Immature natural killer cell (primary cell): ENCODE results near the gene EHBP1. TPM values are rescaled to one million over a fixed set of nuclear protein-coding genes. Genes with fewer than 3 reads are reported as not detected.
"Not testable (repeated sequence)": the region's sequence is repeated elsewhere in the genome, so short reads cannot be mapped to it uniquely, and the experiment has no call there.

Experiments used
- DNase-seq, 3 donors: peaks; one replicate each; pipeline ENCODE4 v3.0.0; 2022; ENCODE audit warnings: mixed read lengths in 1 of 3
- H3K27ac Mint-ChIP-seq, 6 donors: one replicate each; pipeline ENCODE4 v1.8.0; 2020; ENCODE audit warnings: mixed read lengths in 6 of 6, mild to moderate bottlenecking in 5 of 6, inconsistent platforms in 4 of 6, moderate library complexity in 3 of 6
- H3K27me3 Mint-ChIP-seq, 3 donors: one replicate each; pipeline ENCODE4 v1.8.0; 2020 to 2021; ENCODE audit warnings: low read depth in 3 of 3, mild to moderate bottlenecking in 3 of 3, mixed read lengths in 3 of 3, moderate library complexity in 3 of 3, inconsistent platforms in 1 of 3
- H3K36me3 Mint-ChIP-seq, 3 donors: one replicate each; pipeline ENCODE4 v1.8.0; 2020; ENCODE audit warnings: mixed read lengths in 3 of 3, inconsistent platforms in 2 of 3, mild to moderate bottlenecking in 2 of 3
- H3K4me1 Mint-ChIP-seq, 2 donors: one replicate each; pipeline ENCODE4 v1.8.0; 2020; ENCODE audit warnings: inconsistent platforms in 2 of 2, mild to moderate bottlenecking in 2 of 2, mixed read lengths in 2 of 2, moderate library complexity in 1 of 2
- H3K4me3 Mint-ChIP-seq, 5 donors: one replicate each; pipeline ENCODE4 v1.8.0; 2020; ENCODE audit warnings: mild to moderate bottlenecking in 5 of 5, mixed read lengths in 5 of 5, inconsistent platforms in 3 of 5, moderate library complexity in 3 of 5
- H3K9me3 Mint-ChIP-seq, 6 donors: one replicate each; pipeline ENCODE4 v1.8.0; 2020; ENCODE audit warnings: mild to moderate bottlenecking in 6 of 6, mixed read lengths in 6 of 6, inconsistent platforms in 4 of 6, moderate library complexity in 3 of 6
- polyA plus RNA-seq, 3 donors: library from polyadenylated mRNA; unstranded; fragments of 300-500 nt; fragmentation: Illumina TruSeq; gene quantifications; one replicate each; pipeline ENCODE4 v1.2.3, GENCODE V29; 2021

Gene EHBP1
- polyA plus RNA-seq, 3 donors from 2014 or later, result 6.9 to 23.5 (median 9.0) TPM

GRCh38 chr2:63012541-63012940 is 307.0 kb downstream of the EHBP1 start:
- H3K27me3 Mint-ChIP-seq, result no peaks in the 10 kb centered on the region
- DNase-seq, result no peak
- no peaks in the 10 kb centered on the region for H3K4me1 Mint-ChIP-seq
- no peak overlapping the region for H3K27ac Mint-ChIP-seq
- H3K36me3 Mint-ChIP-seq, result peaks cover 15 to 21% (median 17%) of the 10 kb centered on the region in 3 donors
- no peaks in the 10 kb centered on the region for H3K9me3 Mint-ChIP-seq
- no peak overlapping the region for H3K4me3 Mint-ChIP-seq

- Mint-ChIP-seq H3K4me3 (no peak overlapping the region), H3K27me3 (no peaks in the 10 kb centered on the region), H3K9me3 (no peaks in the 10 kb centered on the region), H3K4me1 (no peaks in the 10 kb centered on the region), H3K27ac (no peak overlapping the region), H3K36me3 (peaks cover 15 to 21% (median 17%) of the 10 kb centered on the region in 3 donors)
- DNase-seq, result no peak
Observed at GRCh38 chr2:63013438-63013837, 307.9 kb downstream of the EHBP1 start.

- H3K27me3 Mint-ChIP-seq, result no peaks in the 10 kb centered on the region
- no peak overlapping the region for H3K27ac Mint-ChIP-seq
- no peaks in the 10 kb centered on the region for H3K4me1 Mint-ChIP-seq
- H3K4me3 Mint-ChIP-seq, result no peak overlapping the region
- H3K9me3 Mint-ChIP-seq, result no peaks in the 10 kb centered on the region
- peaks cover 15 to 21% (median 17%) of the 10 kb centered on the region in 3 donors for H3K36me3 Mint-ChIP-seq
- DNase-seq, result no peak
Observed at GRCh38 chr2:63015389-63015788, 309.9 kb downstream of the EHBP1 start.

GRCh38 chr2:63018439-63018838 is 312.9 kb downstream of the EHBP1 start:
- Mint-ChIP-seq H3K4me1 (no peaks in the 10 kb centered on the region), H3K27me3 (peaks cover 0 to 2% (median 0%) of the 10 kb centered on the region in 3 donors), H3K36me3 (peaks cover 8 to 24% (median 11%) of the 10 kb centered on the region in 3 donors), H3K9me3 (no peaks in the 10 kb centered on the region), H3K4me3 (no peak overlapping the region), H3K27ac (no peak overlapping the region)
- no peak for DNase-seq

GRCh38 chr2:63019686-63020085 is 314.2 kb downstream of the EHBP1 start:
- not testable (repeated sequence) for DNase-seq, H3K27ac Mint-ChIP-seq, H3K27me3 Mint-ChIP-seq, H3K4me1 Mint-ChIP-seq, H3K4me3 Mint-ChIP-seq, H3K9me3 Mint-ChIP-seq
- peaks cover 6 to 24% (median 8%) of the 10 kb centered on the region in 3 donors for H3K36me3 Mint-ChIP-seq

- Mint-ChIP-seq H3K27ac (no peak overlapping the region), H3K9me3 (no peaks in the 10 kb centered on the region), H3K27me3 (peaks cover 0 to 2% (median 0%) of the 10 kb centered on the region in 3 donors), H3K4me1 (no peaks in the 10 kb centered on the region), H3K36me3 (peaks cover 4 to 16% (median 4%) of the 10 kb centered on the region in 3 donors), H3K4me3 (no peak overlapping the region)
- DNase-seq, result no peak
Observed at GRCh38 chr2:63023444-63023843, 317.9 kb downstream of the EHBP1 start.

GRCh38 chr2:63027220-63027619 is 321.7 kb downstream of the EHBP1 start:
- Mint-ChIP-seq H3K9me3 (no peaks in the 10 kb centered on the region), H3K27ac (no peak overlapping the region), H3K4me3 (no peak overlapping the region), H3K27me3 (no peaks in the 10 kb centered on the region), H3K36me3 (peaks cover 6 to 9% (median 7%) of the 10 kb centered on the region in 3 donors), H3K4me1 (no peaks in the 10 kb centered on the region)
- DNase-seq, result no peak

GRCh38 chr2:63029058-63029457 is 323.5 kb downstream of the EHBP1 start:
- no peak for DNase-seq
- Mint-ChIP-seq H3K27me3 (no peaks in the 10 kb centered on the region), H3K36me3 (peaks cover 0 to 6% (median 3%) of the 10 kb centered on the region in 3 donors), H3K4me1 (no peaks in the 10 kb centered on the region), H3K27ac (no peak overlapping the region), H3K9me3 (no peaks in the 10 kb centered on the region), H3K4me3 (no peak overlapping the region)

GRCh38 chr2:63034526-63034925 is 329.0 kb downstream of the EHBP1 start:
- H3K27me3 Mint-ChIP-seq, result no peaks in the 10 kb centered on the region
- no peak overlapping the region for H3K27ac Mint-ChIP-seq
- no peaks in the 10 kb centered on the region for H3K9me3 Mint-ChIP-seq
- no peak overlapping the region for H3K4me3 Mint-ChIP-seq
- no peaks in the 10 kb centered on the region for H3K4me1 Mint-ChIP-seq
- no peak for DNase-seq
- peaks cover 0 to 11% (median 0%) of the 10 kb centered on the region in 3 donors for H3K36me3 Mint-ChIP-seq

- no peaks in the 10 kb centered on the region for H3K9me3 Mint-ChIP-seq
- no peaks in the 10 kb centered on the region for H3K4me1 Mint-ChIP-seq
- no peak overlapping the region for H3K4me3 Mint-ChIP-seq
- no peak for DNase-seq
- peaks cover 0 to 11% (median 2%) of the 10 kb centered on the region in 3 donors for H3K36me3 Mint-ChIP-seq
- no peaks in the 10 kb centered on the region for H3K27me3 Mint-ChIP-seq
- H3K27ac Mint-ChIP-seq, result no peak overlapping the region
Observed at GRCh38 chr2:63035169-63035568, 329.7 kb downstream of the EHBP1 start.

GRCh38 chr2:63035660-63036059 is 330.1 kb downstream of the EHBP1 start:
- peaks cover 0 to 11% (median 3%) of the 10 kb centered on the region in 3 donors for H3K36me3 Mint-ChIP-seq
- H3K27ac Mint-ChIP-seq, result no peak overlapping the region
- no peak overlapping the region for H3K4me3 Mint-ChIP-seq
- DNase-seq, result no peak
- no peaks in the 10 kb centered on the region for H3K9me3 Mint-ChIP-seq
- H3K27me3 Mint-ChIP-seq, result no peaks in the 10 kb centered on the region
- no peaks in the 10 kb centered on the region for H3K4me1 Mint-ChIP-seq

- no peaks in the 10 kb centered on the region for H3K27me3 Mint-ChIP-seq
- no peak overlapping the region for H3K4me3 Mint-ChIP-seq
- H3K4me1 Mint-ChIP-seq, result no peaks in the 10 kb centered on the region
- H3K27ac Mint-ChIP-seq, result no peak overlapping the region
- no peaks in the 10 kb centered on the region for H3K9me3 Mint-ChIP-seq
- H3K36me3 Mint-ChIP-seq, result peaks cover 0 to 11% (median 3%) of the 10 kb centered on the region in 3 donors
- no peak for DNase-seq
Observed at GRCh38 chr2:63038034-63038433, 332.5 kb downstream of the EHBP1 start.

- Mint-ChIP-seq H3K4me1 (no peaks in the 10 kb centered on the region), H3K4me3 (no peak overlapping the region), H3K9me3 (no peaks in the 10 kb centered on the region), H3K27me3 (no peaks in the 10 kb centered on the region), H3K27ac (no peak overlapping the region), H3K36me3 (peaks cover 8 to 24% (median 16%) of the 10 kb centered on the region in 3 donors)
- no peak for DNase-seq
Observed at GRCh38 chr2:63040586-63040985, 335.1 kb downstream of the EHBP1 start.

GRCh38 chr2:63041592-63041991 is 336.1 kb downstream of the EHBP1 start:
- Mint-ChIP-seq H3K4me3 (no peak overlapping the region), H3K36me3 (peaks cover 18 to 29% (median 26%) of the 10 kb centered on the region in 3 donors), H3K27ac (no peak overlapping the region), H3K4me1 (peaks cover under 1 to 3% of the 10 kb centered on the region in 2 donors), H3K9me3 (no peaks in the 10 kb centered on the region), H3K27me3 (peaks cover under 1 to 7% (median 6%) of the 10 kb centered on the region in 3 donors)
- DNase-seq, result no peak
